Cardiac muscle cell (in vitro differentiated cells and primary cell): Measurements from ENCODE around the gene KCNK7. TPM values are rescaled to one million over a fixed set of nuclear protein-coding genes. Genes with fewer than 3 reads are reported as not detected.

Experiments used
- DNase-seq, 2 donors: peaks; one replicate each; pipeline versions ENCODE4 v3.0.0 to v3.0.0-alpha.2; 2010 to 2017; ENCODE audit warnings: low read depth in 1 of 2, low spot score in 1 of 2
- H3K27ac ChIP-seq: fragments of 200-600 bp; sonication (generic); 2 replicates; pipeline ENCODE4 v1.5.1; 2016
- H3K27me3 ChIP-seq: fragments of 200-600 bp; sonication (generic); 2 replicates; pipeline ENCODE4 v1.6.0; 2016; ENCODE audit warnings: control low read depth
- H3K36me3 ChIP-seq: fragments of 200-600 bp; sonication (generic); 2 replicates; pipeline ENCODE4 v1.5.1; 2016; ENCODE audit warnings: control low read depth
- H3K4me1 ChIP-seq: fragments of 200-600 bp; sonication (generic); 2 replicates; pipeline ENCODE4 v1.8.1; 2017; ENCODE audit warnings: low read depth, mild to moderate bottlenecking, mixed run types
- H3K4me3 ChIP-seq: fragments of 200-600 bp; sonication (generic); 2 replicates; pipeline ENCODE4 v1.5.1; 2016; ENCODE audit warnings: mild to moderate bottlenecking
- H3K9me3 ChIP-seq: fragments of 200-600 bp; sonication (generic); 2 replicates; pipeline ENCODE4 v1.5.1; 2017; ENCODE audit warnings: low read depth, mild to moderate bottlenecking, control low read depth
- polyA plus RNA-seq: library from polyadenylated mRNA; unstranded; fragments of >200 nt; fragmentation: Nextera tagmentation; extraction: Ambion mirVana; gene quantifications from 2 replicates; pipeline ENCODE4 v1.2.1, GENCODE V29; 2016
- total RNA-seq: library from RNA; depleted of rRNA; stranded (reverse); fragments of >200 nt; gene quantifications from 2 replicates; pipeline ENCODE4 v1.2.3, GENCODE V29; 2016
- TF ChIP-seq, protein P1 (sequence below): IDR thresholded peaks from 2 replicates; pipeline ENCODE4 v1.5.1; 2012; ENCODE audit warnings: low read depth, mild to moderate bottlenecking, low read length

KCNK7 gene
- total and polyA plus RNA-seq, 2 experiments from 2014 or later: not detected

DNA sequence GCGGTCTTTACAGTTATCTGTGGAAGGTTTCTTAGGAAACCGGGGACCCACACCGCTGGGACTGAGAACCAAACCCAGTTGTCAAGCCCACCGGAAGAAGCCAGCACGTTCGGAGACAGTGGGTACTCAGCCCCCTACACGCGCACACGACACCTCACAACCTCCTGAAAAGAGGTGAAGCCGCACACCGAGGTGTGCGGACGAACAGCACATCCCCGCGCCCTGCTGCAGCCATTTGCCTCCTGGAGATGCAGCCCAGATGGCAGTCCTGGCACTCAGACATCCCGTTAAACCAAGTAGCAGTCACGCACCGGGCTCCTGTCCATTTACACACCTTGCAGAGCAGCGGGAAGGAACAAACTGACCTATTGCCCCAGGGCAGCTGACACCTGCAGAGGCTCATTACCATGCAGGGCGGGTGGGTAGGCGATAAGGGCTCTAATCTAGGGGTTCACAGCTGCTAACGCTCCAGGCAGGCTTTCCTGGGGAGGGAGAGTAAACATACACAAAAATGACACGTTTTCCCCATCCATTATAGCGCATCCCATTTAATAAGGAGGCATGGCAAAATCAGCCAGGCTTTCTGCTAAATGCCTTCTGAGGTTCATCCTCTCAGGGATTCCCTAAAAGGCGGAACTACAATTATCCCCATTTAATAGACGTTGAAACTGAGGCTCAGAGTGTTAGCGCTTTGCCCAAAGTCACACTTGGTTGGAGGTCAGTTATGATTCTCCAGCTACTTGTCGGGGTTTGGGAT is 20.6 kb downstream of the KCNK7 start:
- TF ChIP-seq, protein P1, sequence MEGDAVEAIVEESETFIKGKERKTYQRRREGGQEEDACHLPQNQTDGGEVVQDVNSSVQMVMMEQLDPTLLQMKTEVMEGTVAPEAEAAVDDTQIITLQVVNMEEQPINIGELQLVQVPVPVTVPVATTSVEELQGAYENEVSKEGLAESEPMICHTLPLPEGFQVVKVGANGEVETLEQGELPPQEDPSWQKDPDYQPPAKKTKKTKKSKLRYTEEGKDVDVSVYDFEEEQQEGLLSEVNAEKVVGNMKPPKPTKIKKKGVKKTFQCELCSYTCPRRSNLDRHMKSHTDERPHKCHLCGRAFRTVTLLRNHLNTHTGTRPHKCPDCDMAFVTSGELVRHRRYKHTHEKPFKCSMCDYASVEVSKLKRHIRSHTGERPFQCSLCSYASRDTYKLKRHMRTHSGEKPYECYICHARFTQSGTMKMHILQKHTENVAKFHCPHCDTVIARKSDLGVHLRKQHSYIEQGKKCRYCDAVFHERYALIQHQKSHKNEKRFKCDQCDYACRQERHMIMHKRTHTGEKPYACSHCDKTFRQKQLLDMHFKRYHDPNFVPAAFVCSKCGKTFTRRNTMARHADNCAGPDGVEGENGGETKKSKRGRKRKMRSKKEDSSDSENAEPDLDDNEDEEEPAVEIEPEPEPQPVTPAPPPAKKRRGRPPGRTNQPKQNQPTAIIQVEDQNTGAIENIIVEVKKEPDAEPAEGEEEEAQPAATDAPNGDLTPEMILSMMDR: no peak
- Histone ChIP-seq H3K9me3 (no peaks in the 10 kb centered on the region), H3K27ac (no peak overlapping the region), H3K27me3 (peaks cover 5% of the 10 kb centered on the region), H3K36me3 (no peaks in the 10 kb centered on the region), H3K4me3 (peak overlapping the region; percentile 45), H3K4me1 (peaks cover 23% of the 10 kb centered on the region)
- no peak for DNase-seq

DNA sequence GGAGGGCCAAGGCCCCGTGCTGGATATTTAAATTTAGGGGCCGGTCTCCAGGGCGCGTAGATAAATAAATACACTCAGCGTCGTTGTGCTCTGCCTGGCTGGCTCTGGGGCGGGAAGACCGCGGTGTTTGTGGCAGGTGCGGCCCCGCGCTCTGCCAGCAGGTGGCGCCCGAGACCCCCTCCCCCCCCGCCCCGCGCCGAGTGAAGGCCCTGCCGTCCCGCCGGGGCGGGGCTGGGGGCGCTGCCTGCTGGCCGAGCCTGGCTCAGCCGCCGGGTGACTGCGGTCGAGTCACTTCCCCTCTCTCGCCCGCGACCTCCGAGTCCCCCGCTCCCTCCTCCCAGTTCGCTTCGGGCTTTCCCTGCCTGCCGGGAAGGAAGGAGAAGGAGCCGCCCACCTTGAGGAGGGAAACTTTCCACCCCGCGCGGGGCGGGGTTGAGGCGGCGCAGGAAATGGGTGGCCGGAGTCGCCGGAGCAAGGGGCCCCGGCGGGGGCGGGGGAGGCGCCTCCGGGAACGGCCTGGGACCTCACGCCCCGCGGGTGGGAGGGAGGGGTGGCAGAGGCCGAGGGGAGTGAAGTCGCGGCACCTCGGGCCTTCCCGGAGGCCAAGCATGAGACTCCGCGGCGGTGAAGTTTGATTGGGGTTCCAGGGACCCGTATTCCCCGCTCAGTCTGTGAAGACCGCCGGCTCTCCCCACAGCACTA is 21.3 kb downstream of the KCNK7 start:
- TF ChIP-seq, protein P1: peak; percentile 60
- peaks cover 24% of the 10 kb centered on the region for H3K4me1 ChIP-seq
- no peak overlapping the region for H3K27ac ChIP-seq
- no peaks in the 10 kb centered on the region for H3K36me3 ChIP-seq
- H3K4me3 ChIP-seq: peak overlapping the region; percentile 8
- peaks cover 5% of the 10 kb centered on the region for H3K27me3 ChIP-seq
- DNase-seq: peak; percentile 81 to 98
- H3K9me3 ChIP-seq: no peaks in the 10 kb centered on the region

DNA sequence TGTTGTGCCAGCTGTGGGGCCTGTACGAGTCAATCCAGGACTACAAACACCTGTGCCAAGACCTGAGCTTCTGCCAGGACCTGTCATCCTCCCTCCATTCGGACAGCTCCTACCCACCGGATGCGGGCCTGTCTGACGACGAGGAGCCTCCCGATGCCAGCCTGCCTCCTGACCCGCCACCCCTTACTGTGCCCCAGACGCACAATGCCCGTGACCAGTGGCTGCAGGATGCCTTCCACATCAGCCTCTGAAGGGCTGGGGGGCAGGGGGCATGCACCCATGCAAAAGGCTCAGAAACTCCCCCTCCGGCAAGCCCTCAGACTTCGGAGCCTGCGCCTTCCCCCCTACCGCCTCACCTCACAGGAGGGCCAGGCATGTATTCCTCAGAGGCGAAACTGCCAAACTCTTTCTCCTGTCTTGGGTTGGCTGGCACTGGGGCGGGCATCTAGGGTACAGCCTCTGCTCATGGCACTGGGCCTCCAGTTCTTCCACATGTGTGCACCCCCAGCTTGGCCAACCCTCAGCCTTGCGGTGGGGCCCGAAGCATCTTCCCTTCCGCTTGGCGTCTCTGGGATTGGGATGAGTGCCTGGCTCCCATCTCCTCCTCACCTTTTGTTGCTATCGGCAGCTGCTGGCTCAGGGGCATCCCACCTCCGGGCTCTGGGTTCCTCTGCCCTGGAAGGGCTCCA is 22.1 kb downstream of the KCNK7 start:
- H3K27me3 ChIP-seq: peaks cover 5% of the 10 kb centered on the region
- no peak overlapping the region for H3K27ac ChIP-seq
- peaks cover 31% of the 10 kb centered on the region for H3K4me1 ChIP-seq
- no peaks in the 10 kb centered on the region for H3K9me3 ChIP-seq
- no peak for DNase-seq
- H3K4me3 ChIP-seq: peak overlapping the region; percentile 49
- TF ChIP-seq, protein P1: no peak
- H3K36me3 ChIP-seq: no peaks in the 10 kb centered on the region

DNA sequence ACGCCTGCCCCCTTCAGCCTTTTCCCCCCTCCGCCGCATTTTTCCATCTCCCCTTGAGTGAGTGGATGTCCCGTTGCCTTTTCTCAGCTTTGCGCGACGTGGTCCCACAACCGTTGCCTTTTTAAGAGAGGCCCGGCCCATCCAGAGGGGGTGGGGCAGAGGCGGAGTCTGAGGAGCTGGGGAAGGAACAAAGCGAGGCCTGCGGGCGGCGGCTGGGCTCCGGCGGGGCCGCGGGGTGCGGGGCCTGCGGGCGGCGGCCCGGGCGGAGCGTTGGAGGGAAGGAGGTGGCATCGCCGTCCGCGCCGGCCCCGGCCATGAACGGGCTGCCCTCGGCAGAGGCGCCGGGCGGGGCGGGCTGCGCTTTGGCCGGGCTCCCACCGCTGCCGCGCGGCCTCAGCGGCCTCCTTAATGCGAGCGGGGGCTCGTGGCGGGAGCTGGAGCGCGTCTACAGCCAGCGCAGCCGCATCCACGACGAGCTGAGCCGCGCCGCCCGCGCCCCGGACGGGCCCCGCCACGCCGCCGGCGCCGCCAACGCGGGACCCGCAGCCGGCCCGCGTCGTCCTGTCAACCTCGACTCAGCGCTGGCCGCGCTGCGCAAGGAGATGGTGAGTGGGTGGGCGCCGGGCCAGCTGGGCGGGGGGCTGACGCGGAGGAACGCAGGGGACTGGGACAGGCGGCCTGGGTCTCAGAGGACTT is 23.1 kb downstream of the KCNK7 start, which contains the start of gene FAM89B:
FAM89B (plus strand) TSS at position 183 of the 696 bp plus-strand sequence; CDS start at position 315, 132 bp downstream.
- H3K4me3 ChIP-seq: peak within 1 kb of the TSS; percentile 49
- TF ChIP-seq, protein P1: no peak
- H3K27me3 ChIP-seq: peaks cover 5% of the 10 kb centered on the region
- peak within 1 kb of the TSS; percentile 40 for H3K27ac ChIP-seq
- no peaks in the 10 kb centered on the region for H3K36me3 ChIP-seq
- peak; percentile 88 to 89 for DNase-seq
- peaks cover 32% of the 10 kb centered on the region for H3K4me1 ChIP-seq
- no peaks in the 10 kb centered on the region for H3K9me3 ChIP-seq

DNA sequence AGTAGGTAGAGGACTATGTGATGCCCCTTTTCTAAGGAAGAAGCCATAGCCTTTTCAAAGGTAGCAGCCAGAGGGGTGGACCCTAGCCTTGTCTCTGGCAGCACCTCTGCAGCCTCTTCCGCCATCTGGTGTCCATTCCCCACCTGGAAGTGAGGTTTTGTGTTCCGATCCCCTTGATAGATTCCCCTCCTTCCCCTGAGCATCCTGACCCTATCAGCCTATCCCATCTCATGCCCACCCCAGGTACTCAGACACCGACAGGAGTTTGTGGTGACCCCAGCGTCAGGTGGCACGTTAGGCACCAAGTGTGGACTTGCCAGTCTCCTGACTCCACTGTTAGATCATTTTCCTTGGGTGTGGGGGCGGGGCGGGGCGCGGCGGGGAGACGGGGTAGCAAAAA is 23.7 kb downstream of the KCNK7 start:
- H3K9me3 ChIP-seq: no peaks in the 10 kb centered on the region
- TF ChIP-seq, protein P1: peak; percentile 46
- peak overlapping the region; percentile 40 for H3K27ac ChIP-seq
- peaks cover 5% of the 10 kb centered on the region for H3K27me3 ChIP-seq
- no peaks in the 10 kb centered on the region for H3K36me3 ChIP-seq
- H3K4me1 ChIP-seq: peaks cover 30% of the 10 kb centered on the region
- H3K4me3 ChIP-seq: peak overlapping the region; percentile 49
- peak in 1 of 2 donors; percentile 57 for DNase-seq
